Neutrophil (primary cell): Measurements from ENCODE around the gene LRRC3C.

Source experiments
- H3K27ac ChIP-seq: fragments of 200-600 bp; sonication (generic); 2 replicates; pipeline ENCODE4 v1.5.1; 2016; ENCODE audit warnings: mild to moderate bottlenecking, moderate library complexity
- H3K27me3 ChIP-seq: fragments of 200-600 bp; sonication (generic); 2 replicates; pipeline ENCODE4 v1.6.0; 2016; ENCODE audit warnings: mild to moderate bottlenecking
- H3K36me3 ChIP-seq: fragments of 200-600 bp; sonication (generic); 2 replicates; pipeline ENCODE4 v1.5.1; 2017
- H3K4me1 ChIP-seq, 2 experiments: fragments of 200-600 bp in 1 of 2; sonication (generic) in 1 of 2; 1 replicate in 1 of 2; 2 replicates in 1 of 2; pipeline versions ENCODE4 v1.5.1 to v1.6.1; 2013 to 2016; ENCODE audit warnings: low read depth in 1 of 2, low read length in 1 of 2, mild to moderate bottlenecking in 1 of 2, moderate library complexity in 1 of 2; ENCODE audit not compliant: control insufficient read depth in 1 of 2, insufficient read depth in 1 of 2
- H3K4me3 ChIP-seq, 2 experiments: fragments of 200-600 bp in 1 of 2; sonication (generic) in 1 of 2; 1 replicate in 1 of 2; 2 replicates in 1 of 2; pipeline ENCODE4 v1.5.1; 2013 to 2016; ENCODE audit warnings: low read depth in 1 of 2, low read length in 1 of 2, mild to moderate bottlenecking in 1 of 2, moderate library complexity in 1 of 2
- H3K9me3 ChIP-seq: fragments of 200-600 bp; sonication (generic); 2 replicates; pipeline ENCODE4 v1.5.1; 2016
- TF ChIP-seq, protein P1 (sequence below): fragments of 200-600 bp; sonication (generic); IDR thresholded peaks from 2 replicates; pipeline ENCODE4 v1.5.1; 2016; ENCODE audit warnings: antibody characterized with exemption

The LRRC3C gene

DNA sequence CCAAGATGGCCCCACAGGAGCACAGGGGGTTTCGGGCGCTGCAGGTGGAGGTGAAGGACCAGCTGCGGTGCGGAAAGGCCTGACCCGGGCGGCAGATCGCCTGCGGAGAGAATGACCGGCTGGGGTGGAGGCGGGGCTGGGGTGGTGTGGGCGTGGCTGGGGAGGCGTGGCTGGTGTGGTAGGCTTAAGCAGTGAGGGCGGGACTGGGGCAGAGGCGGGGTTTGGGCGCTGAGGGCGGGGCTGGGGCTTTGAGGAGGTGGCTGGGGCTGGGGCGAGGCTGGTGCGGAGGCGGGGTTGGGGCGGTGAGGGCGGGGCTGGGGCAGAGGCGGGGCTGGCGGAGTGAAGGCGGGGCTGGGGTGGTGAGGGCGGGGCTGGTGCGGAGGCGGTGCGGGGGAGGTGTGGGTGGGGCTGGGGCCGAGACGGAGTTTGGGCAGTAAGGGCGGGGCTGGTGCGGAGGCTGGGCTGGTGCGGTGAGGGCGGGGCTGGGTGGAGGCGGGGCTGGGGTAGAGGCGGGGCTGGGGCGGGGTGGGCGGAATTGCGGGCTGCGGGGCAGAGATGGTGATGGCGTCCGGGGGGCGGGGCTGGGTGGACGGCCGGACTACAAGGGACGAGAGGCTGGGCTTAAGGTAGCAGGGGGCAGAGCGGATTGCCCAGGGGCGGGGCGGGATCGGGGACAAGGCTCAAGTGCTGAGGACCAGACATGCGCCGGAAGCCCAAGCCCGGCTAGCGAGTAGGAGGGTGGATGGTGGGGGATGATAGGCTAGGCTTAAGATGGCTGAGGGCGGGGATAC lies 25.3 kb downstream of the LRRC3C start:
- Histone ChIP-seq H3K27ac (peak overlapping the region; percentile 67), H3K27me3 (peaks cover 18% of the 10 kb centered on the region), H3K4me3 (peak overlapping the region; percentile 67 to 68), H3K4me1 (peaks cover 10 to 13% of the 10 kb centered on the region in 2 experiments), H3K36me3 (no peaks in the 10 kb centered on the region), H3K9me3 (no peaks in the 10 kb centered on the region)
- TF ChIP-seq, protein P1, sequence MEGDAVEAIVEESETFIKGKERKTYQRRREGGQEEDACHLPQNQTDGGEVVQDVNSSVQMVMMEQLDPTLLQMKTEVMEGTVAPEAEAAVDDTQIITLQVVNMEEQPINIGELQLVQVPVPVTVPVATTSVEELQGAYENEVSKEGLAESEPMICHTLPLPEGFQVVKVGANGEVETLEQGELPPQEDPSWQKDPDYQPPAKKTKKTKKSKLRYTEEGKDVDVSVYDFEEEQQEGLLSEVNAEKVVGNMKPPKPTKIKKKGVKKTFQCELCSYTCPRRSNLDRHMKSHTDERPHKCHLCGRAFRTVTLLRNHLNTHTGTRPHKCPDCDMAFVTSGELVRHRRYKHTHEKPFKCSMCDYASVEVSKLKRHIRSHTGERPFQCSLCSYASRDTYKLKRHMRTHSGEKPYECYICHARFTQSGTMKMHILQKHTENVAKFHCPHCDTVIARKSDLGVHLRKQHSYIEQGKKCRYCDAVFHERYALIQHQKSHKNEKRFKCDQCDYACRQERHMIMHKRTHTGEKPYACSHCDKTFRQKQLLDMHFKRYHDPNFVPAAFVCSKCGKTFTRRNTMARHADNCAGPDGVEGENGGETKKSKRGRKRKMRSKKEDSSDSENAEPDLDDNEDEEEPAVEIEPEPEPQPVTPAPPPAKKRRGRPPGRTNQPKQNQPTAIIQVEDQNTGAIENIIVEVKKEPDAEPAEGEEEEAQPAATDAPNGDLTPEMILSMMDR, result peak; percentile 8

DNA sequence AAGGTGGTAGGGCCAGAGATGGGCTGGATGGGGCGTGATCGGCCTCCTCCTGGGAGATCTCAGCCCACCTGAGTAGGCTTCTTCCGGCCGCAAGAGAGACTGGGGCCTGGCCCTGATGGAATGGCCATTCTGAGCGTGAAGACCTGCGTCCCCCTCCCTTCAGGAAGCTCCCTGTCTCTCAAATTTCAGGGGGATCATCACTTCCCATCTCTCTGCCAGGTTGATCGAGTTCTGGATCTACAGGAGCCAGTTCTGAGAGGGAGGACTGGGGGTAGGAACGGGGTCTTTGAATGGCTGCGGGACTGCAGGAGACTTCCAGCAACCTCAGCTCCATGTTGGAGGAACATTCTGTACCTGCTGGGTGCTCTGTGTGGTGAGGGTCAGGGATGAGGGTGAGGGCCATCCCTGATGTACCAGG lies 25.9 kb downstream of the LRRC3C start:
- TF ChIP-seq, protein P1, result no peak
- no peaks in the 10 kb centered on the region for H3K9me3 ChIP-seq
- H3K27me3 ChIP-seq, result peaks cover 18% of the 10 kb centered on the region
- H3K36me3 ChIP-seq, result no peaks in the 10 kb centered on the region
- peak overlapping the region; percentile 67 to 68 for H3K4me3 ChIP-seq
- peak overlapping the region; percentile 67 for H3K27ac ChIP-seq
- H3K4me1 ChIP-seq, result peaks cover 10 to 13% of the 10 kb centered on the region in 2 experiments

DNA sequence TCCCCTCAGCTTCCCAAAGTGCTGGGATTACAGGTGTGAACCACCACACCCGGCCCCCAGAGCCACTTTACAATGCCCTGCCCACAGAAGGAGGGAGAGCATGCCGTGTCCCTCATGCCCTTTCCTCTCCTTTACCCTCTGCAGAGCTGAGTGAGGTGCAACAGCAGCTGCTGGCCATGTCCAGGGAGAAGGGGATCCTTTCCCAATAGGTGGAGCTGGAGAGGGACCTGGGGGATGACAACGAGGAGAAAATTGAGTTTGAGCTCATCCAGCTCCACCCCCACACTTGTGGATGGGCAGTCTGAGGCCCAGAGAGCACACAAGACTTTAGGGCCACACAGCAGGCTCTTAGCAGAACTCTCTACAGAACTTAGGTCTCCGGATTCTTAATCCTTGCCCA lies 27.3 kb downstream of the LRRC3C start:
- Histone ChIP-seq H3K27me3 (peaks cover 18% of the 10 kb centered on the region), H3K4me1 (peaks cover 15 to 20% of the 10 kb centered on the region in 2 experiments), H3K9me3 (no peaks in the 10 kb centered on the region), H3K4me3 (no peak overlapping the region), H3K27ac (no peak overlapping the region), H3K36me3 (no peaks in the 10 kb centered on the region)
- TF ChIP-seq, protein P1, result no peak

DNA sequence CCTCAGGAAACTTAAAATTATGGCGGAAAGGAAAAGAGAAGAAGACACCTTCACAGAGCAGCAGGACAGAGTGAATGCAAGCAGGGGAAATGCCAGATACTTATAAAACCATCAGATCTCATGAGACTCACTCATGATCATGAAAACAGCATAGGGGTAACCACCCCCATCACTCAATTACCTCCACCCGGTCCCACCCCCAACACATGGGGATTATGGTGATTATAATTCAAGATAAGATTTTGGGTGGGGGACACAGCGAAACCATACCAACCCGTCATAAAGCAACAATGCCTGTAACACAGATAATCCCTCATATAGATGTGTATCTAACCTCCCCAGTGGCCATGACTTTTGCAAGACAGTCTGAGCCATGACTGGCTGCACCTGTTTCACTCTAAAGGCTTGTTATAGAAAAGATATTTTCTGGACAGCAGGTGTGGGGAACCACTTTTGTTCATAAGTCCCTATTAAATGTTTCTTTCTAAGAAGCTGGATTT lies 28.2 kb downstream of the LRRC3C start:
- H3K27me3 ChIP-seq, result peaks cover 15% of the 10 kb centered on the region
- H3K4me3 ChIP-seq, result no peak overlapping the region
- no peaks in the 10 kb centered on the region for H3K36me3 ChIP-seq
- TF ChIP-seq, protein P1, result no peak
- H3K9me3 ChIP-seq, result no peaks in the 10 kb centered on the region
- H3K27ac ChIP-seq, result no peak overlapping the region
- peaks cover 15 to 20% of the 10 kb centered on the region in 2 experiments for H3K4me1 ChIP-seq

DNA sequence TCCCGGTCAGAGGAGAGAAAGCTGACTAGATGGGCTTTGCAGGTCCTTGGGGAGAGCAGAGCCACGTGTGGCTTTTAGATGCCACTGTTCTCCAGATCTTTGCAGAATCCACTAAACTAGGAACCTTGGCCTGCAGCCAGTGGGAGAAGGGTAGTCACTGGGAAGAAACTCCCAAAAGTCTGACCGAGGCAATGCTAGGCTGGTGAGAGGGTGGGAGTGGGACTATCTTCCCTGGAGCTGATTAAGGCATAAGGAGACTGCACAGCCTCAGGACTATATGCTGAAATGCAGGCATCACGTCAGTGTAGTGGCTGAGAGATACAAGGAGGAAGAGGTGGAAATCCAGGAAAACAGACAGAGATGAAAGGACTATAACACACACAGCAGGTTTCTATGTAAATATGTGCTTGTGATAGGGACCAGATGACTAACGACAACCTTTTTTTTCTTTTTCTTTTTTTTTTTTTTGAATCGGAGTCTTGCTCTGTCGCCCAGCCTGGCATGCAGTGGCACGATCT lies 33.1 kb downstream of the LRRC3C start:
- no peak overlapping the region for H3K27ac ChIP-seq
- H3K36me3 ChIP-seq, result no peaks in the 10 kb centered on the region
- H3K27me3 ChIP-seq, result no peaks in the 10 kb centered on the region
- no peaks in the 10 kb centered on the region for H3K9me3 ChIP-seq
- H3K4me1 ChIP-seq, result peaks cover 4 to 6% of the 10 kb centered on the region in 2 experiments
- TF ChIP-seq, protein P1, result no peak
- H3K4me3 ChIP-seq, result no peak overlapping the region
